GF-D8 (cell line): ENCODE results near the gene CA12.

Experiments used
- DNase-seq: peaks from one replicate; lab custom pipeline; 2025; lab: John Stamatoyannopoulos, UW

CA12 gene

GRCh38 chr15:63306492-63307073, 75.1 kb downstream of the CA12 start:
- no peak for DNase-seq

DNA sequence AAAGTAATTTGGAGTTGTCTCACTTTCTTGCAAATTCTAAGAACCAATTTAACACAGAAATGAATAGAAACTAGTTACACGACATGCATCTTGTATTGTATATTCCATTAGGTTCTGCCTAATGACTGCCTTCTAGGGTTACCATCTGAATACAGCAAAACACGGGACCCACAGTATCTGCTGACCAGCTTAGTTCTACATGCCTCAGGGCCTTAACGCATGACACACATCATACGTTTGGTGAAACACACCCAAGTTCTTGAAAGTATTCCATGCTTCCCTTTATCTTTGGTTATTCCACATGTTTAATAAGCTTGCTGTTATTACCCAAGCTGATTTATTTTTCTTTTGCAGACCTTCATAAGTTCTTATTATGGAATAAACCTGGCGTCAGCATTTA, 76.4 kb downstream of the CA12 start:
- no peak for DNase-seq

- no peak for DNase-seq
Observed at GRCh38 chr15:63301088-63301487, 80.6 kb downstream of the CA12 start.

DNA sequence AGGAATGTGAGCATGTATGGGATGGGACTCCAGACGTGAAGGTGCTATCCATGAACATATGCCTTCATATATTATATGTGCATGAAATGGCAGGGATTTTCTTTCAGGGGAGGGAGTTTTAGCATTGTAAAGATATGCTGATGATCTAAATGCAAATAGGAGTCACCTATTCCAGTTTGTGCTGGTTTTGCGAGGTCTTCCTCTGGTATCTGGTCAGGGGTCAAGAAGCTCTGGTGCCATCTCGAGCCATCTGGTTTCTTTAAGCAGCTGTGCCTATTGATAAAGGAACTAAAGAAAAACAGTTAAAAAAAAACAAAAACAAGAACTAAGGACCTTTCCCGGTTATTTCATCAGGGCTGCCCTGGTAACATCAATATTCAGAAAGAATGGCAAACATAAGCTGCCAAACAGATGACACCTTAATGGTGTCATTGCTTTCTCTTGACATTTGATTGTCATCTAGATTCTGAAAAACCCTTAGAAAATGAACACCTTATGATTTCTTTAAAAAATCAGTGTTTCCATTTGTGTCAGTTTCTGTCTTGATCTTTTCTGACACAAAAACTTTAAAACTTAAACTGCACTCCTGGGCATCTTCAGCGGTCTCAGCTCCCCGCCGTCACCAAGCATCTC, 81.6 kb downstream of the CA12 start:
- DNase-seq = no peak

GRCh38 chr15:63296195-63296594, 85.5 kb downstream of the CA12 start:
- DNase-seq = no peak

- no peak for DNase-seq
Observed at GRCh38 chr15:63295341-63295740, 86.3 kb downstream of the CA12 start.

- no peak for DNase-seq
Observed at GRCh38 chr15:63294359-63294758, 87.3 kb downstream of the CA12 start.

DNA sequence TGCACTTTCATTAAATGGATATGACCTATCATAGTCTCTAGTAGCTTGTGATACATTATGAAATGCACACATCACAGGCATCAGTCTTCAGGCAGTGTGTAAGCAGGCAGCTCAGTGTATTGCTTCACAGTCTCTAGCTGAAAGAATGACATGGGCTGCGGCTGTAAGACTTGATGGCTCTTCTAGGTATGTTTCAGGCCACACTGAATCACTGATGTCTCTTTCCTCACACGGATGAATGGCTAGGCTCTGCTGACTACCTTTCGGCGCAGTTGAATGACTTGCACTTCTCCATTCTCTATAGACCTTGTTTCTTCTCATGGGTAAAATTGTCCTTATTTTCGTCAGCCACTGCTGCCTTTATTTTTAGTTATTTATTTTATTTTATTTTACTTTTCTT, 88.9 kb downstream of the CA12 start:
- no peak for DNase-seq

GRCh38 chr15:63292241-63292640, 89.4 kb downstream of the CA12 start:
- no peak for DNase-seq

DNA sequence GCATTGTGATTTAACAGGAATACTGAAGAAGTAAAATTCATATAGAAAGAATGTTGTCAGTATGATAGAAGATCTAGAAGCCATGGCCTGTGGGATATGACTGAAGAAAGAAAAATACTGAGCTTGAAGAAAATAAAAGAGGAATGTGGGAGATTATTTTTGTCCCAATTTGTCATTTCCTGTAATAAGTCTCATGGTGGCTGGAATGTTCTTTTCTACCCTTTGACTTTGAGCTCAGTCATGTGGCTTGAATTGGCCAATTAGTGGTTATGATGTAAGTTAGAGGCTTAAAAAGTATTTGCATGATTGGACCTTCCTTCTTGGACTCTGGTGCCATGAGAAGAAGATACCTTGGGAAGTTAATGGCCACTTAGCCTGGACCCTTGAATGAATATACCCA, 90.1 kb downstream of the CA12 start:
- DNase-seq = no peak

DNA sequence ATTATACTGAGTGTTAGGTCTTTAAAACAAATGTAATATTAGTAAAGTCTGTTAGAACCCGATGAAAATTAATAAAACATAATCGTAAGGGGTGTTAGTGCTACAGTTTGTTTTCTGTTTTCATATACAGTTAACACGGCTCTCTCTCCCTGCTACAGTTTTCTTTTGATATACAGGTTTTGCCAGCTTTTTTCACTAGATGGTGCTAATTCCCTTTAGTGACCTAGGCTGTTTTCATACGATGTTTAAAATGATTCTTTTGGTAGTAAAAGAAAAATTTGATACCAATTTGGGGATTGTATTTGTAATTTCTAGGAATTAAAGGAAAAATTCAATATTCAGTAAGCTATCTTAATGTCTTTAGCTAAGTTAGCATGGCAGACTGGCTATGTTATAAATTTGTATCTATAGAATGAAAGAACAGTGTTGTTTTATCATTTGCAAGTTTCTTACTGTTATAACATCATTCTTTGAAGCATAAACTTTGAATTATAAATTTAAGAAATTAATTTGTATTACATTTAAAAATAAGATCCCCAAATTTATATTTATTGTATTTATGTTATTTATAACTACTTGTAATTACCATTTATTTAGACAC, 92.8 kb downstream of the CA12 start:
- DNase-seq = no peak

DNA sequence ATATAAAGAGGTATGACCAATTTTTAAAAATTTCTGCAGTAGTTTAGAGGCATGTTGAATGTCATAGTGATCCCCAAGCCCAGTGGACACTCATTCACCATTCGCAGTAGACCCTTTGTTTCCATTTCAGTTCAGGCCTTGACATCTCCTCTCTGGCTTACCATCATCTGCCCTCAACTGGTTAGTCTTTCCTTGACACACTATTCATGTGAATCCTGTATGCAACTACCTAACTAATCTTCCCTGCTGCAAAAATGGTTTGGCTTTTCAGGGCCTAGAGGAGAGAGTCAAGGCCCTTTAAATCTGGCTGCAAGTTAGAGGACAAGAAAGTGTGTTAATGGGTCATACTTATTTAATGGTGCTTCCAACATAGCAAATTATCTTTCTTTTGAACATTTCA, 93.3 kb downstream of the CA12 start:
- DNase-seq = no peak

DNA sequence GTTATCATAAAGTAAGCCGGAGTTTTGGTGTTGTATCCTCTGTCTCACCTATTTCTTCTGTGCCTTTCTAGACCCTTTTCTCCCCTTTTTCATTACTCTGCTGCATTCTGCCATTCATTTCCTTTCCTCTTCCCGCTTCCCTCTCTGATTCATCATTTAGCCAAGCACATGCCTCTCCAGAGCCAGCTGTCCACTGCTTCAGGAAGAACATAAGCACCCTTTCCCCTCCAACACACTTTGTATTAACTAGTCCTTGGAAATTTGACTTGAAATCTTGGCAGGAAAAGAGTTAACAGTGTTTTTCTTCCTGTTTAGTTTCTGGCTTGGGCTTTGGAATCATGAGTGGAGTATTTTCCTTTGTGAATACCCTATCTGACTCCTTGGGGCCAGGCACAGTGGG, 94.5 kb downstream of the CA12 start:
- DNase-seq = no peak

- no peak for DNase-seq
Observed at GRCh38 chr15:63284335-63284734, 97.3 kb downstream of the CA12 start.

GRCh38 chr15:63283126-63283525, 98.5 kb downstream of the CA12 start:
- peak; percentile 28 for DNase-seq

- no peak for DNase-seq
Observed at GRCh38 chr15:63277893-63278456, 103.7 kb downstream of the CA12 start.

DNA sequence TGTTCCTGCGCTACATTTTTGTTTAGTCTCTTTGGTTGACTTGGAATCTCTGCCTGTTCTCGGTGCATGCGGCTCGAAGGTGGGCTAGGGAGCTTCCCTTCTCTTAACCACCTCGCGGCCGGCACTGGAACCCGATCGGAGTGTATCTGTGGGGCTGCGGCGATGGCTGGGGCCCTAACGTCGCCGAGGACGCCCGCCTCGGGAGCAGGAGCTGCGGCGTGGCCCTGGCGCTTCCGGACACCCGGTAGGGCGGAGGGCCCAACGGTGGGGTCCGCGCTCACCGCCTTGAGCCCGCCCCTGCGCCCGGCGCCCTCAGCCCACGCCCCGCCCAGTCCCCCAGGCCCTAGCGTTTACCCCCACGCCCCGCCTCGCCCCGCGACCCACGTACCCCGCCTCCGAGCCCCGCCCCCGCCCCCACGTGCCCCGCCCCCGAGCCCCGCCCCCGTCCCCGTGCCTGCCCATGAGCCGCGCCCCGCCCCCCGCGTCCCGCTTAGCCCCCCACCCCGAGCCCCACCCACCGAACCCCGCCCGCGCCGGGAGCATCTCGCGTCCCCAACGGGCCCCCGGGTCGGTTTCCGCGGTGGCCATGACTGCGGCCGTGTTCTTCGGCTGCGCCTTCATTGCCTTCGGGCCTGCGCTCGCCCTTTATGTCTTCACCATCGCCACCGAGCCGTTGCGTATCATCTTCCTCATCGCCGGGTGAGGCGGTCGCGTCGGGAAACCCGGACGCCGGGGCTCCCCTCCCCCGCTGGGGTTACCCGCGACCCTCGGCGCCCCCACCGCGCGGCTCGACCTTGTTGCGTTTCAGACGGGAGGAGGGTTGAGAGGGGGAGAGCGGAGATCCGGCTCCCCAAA, 104.4 kb downstream of the CA12 start, which contains the start of gene APH1B:
Gene APH1B, plus strand, starts transcription at position 568 of the 855 bp plus-strand sequence. Its CDS starts 19 bp downstream, at position 587.
- peak; percentile 8 for DNase-seq

DNA sequence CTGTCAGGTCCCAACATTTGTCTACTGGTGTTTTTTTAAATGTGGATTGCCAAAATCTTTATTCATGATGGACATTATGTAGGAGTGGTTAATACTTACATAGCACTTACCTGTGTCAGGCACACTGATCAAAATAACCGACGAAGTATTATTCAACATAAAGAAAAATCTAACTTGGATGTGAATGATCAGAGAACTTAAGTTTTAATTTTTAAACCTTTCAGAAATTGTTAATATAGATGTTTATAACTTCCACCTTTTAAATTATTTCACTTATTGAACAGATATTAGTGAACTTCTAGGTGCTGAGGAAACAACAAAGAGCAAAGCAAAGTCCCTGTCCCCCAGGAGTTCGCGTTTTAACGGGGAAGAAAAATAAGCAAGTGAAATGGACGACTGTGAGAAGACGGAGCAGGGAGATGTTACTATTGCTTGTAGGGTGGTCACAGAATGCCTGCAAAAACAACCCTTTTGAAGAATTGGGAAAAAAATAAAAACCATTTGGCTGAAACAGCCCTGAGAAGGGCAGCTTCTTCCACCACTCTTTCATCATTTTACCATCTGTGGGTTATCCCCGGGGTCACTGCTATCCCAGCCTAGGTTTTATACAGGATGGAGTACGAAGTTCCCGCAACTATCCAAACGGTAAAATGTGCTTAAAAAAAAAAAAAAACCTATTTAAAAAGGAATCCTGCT, 105.2 kb downstream of the CA12 start:
- no peak for DNase-seq

DNA sequence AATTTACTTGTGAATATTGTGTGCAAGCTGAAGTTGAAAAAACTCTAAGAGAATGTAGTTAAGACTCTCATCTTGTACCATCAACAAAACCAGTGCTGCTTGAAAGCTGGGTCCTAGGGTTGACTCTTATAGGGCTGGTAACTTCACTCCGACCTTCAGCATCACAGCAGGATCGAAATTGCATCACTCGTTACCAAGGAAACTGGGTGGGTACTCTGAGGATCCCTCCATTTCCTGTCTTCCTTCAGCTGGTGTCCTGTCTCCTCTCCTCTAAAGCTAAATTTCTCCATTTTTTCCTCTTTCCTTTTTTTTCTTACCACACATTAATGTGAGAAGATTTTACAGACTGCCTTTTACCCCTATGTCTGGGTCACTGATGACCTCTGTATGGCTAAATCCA, 107.2 kb downstream of the CA12 start:
- no peak for DNase-seq
